ENCODE measurements around the gene SLC10A7. TPM values are rescaled to one million over a fixed set of nuclear protein-coding genes. Genes with fewer than 3 reads are reported as not detected.

The SLC10A7 gene, protein sequence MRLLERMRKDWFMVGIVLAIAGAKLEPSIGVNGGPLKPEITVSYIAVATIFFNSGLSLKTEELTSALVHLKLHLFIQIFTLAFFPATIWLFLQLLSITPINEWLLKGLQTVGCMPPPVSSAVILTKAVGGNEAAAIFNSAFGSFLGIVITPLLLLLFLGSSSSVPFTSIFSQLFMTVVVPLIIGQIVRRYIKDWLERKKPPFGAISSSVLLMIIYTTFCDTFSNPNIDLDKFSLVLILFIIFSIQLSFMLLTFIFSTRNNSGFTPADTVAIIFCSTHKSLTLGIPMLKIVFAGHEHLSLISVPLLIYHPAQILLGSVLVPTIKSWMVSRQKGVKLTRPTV
- total RNA-seq (2014; rRNA removed; shearing (Covaris generic)): 4.1 TPM in 2 replicates

DNA sequence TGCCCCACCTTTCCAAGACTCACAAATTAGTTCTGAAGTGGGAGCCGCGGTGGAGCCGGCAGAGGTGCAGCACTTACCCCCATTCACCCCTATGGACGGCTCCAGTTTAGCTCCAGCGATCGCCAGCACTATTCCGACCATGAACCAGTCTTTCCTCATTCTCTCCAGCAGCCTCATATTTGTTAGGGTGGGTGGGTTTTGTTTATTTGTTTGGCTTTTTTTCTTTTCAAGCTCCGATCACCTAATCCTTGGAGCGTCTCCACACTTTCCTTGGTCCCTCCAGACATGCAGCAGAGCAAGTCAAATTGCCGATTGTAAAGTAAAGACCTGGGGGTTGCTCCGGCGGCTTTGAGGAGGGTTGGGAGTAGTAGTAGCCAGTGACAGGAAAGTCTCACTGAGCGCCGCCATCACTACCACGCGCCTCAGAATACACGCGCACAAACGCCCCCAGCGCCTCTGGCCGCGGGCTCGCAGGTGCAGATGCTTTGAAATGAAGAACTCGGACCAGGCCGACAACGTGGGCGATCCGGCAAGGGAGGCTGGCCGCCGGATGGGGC lies at the start of gene SLC10A7:
Gene SLC10A7 (minus strand): TSS at position 400 of the 557 bp plus-strand sequence. CDS start 223 bp downstream, at position 177.
- peak; percentile 74 for DNase-seq (ENCODE audit: low spot score)

DNA sequence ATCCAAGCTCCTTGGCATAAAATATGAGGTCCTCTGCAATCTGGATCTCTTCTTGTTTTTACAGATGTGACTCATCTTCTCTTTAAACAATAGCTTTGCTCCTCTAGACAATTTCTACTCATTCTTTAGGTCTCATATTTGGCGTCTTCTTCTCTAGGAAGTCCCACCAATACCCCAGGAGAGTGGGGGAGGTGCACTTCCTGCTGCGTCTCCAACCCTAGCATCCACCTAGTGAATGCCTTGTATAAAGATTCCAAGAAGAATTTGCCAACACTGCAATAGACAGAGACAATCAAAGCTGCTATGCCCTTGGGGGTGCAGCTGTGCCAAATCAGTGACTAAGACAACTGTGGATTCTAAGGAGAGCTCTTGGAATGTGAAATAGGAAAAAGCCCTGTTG lies 45.7 kb upstream of the SLC10A7 start:
- no peak for DNase-seq (ENCODE audit: low spot score)

DNA sequence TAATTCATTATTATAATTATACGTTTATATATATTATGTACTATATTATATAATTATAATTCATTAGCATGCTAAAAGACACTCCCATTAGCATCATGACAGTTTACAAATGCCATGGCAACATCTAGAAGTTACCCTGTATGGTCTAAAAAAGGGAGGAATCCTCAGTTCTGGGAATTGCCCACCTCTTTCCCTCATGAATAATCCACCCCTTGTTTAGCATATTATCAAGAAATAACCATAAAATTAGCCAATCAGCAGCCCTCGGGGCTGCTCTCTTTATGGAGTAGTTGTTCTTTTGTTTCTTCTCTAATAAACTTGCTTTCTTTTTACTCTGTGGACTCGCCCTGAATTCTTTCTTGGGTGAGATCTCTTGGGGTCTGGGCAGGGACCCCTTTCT lies 42.8 kb upstream of the SLC10A7 start:
- no peak for DNase-seq (ENCODE audit: low spot score)

DNA sequence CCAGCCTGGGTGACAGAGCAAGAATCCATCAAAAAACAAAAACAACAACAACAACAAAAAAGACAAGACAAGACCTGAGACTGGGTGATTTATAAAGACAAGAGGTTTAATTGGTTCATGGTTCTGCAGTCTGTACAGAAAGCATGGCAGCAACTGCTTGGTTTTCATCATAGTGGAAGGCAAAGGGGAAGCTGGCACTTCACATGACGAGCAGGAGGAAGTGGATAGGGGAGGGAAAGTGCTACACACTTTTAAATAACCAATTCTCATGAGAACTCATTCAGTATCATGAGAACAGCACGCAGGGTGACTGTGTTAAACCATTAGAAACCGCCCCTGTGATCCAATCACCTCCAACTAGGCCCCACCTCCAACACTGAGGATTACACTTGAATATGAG lies 28.4 kb upstream of the SLC10A7 start:
- DNase-seq (ENCODE audit: low spot score): no peak

DNA sequence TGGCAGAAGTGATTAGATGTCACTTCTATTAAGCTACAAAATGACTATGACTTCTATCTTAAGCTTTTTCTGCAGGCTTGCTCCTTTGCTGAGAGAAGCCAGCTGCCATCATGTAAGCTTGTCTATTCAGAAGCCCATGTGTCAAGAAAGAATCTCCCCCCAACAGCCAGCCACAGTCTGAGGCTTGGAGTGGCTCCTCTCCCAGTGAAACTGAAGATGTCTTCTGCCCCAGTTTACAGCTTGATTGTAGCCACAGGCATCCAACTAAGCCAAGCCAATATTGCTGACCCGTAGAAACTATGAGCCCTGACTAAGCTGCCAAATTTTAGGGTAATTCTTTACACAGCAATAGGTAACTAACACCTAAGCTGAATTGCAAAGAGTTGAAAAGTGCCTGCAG lies 26.7 kb upstream of the SLC10A7 start:
- DNase-seq (ENCODE audit: low spot score): no peak

DNA sequence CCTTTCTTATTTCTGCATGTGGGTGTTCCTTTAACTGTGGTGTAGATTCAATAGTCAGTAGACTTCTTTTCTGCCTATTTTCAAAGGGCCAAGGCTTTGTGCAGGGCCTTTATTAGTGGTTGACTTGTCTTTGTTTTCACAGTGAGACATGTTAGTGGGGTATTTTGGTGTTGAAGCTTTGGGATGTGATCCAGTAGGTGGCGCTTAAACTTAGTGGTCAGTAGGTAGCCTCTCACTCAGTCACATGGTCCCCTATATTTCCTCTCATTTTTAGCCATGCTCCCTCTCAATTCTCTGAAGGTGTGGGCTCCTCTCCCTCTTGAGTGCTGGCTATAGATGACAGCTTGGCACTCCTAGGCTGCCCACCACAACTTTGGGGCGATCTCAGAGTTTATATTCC lies 23.4 kb upstream of the SLC10A7 start:
- peak; percentile 49 for DNase-seq (ENCODE audit: low spot score)

DNA sequence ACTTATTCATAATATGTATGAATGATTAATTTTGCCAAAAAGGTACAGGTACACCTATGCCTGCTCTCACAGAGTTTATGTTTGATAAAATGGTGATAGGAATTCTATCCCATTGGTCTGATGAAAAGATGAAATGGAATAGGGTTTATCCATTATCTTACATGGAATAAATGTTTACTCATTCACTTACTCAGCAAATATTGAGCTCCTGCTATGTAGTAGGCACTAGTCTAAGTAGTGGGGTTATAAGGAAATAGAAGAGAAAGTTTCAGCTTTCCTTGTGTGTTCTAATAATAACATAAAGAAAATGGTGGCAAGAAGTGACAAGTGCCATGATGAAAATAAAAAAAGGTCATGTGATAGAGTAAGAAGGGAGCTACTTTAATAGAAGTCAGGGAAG lies 12.4 kb upstream of the SLC10A7 start:
- no peak for DNase-seq (ENCODE audit: low spot score)

DNA sequence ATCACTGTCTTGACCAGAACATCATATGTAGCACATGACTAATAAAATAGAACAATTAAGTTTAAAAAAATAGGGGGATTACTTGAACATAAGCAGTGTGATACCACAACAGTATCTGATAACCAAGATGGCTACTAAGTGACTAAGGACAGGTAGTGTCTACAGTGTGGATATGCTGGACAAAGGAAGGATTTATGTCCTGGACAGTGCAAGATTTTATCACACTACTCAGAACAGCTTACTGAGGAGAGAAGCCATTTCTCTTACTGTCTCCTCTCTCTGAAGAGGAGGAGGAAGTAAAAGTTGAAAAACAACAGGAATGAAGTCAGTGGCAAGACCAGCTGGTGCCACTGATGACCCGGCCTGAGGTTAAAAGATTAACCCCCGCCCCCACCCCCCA lies 4.0 kb upstream of the SLC10A7 start:
- no peak for DNase-seq (ENCODE audit: low spot score)

DNA sequence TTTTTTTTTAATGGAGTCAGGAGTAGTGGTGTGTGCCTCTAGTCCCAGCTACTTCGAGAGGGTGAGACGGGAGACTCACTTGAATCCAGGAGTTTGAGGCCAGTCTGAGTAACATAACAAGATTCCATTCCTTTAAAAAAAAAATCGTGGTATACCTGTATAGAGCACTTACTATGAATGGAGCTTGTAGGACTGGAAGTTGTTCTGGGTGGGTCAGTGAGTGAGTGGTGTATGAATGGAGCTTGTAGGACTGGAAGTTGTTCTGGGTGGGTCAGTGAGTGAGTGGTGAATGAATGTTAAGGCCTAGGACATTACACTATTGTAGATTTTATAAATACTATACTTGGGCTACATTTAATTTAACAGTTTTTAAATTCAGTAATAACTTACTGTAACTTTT lies 2.9 kb upstream of the SLC10A7 start:
- DNase-seq (ENCODE audit: low spot score): peak; percentile 47

DNA sequence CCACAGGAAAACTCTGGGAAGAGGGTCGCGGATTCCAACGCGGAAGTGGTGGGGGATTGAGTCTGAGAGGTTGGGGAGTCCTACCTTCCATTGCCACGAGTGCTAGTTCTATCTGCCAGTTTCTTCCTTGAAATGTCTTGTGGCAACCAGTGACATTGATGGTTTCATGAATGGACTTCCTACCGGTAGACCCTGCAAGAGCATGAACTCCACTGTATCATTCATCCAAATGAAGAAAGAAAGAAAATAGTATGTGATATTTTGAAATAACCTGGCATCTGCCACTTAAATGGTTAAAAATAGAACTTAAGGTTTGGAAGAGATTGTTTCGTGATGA lies 1.1 kb upstream of the SLC10A7 start:
- peak; percentile 35 for DNase-seq (ENCODE audit: low spot score)

DNA sequence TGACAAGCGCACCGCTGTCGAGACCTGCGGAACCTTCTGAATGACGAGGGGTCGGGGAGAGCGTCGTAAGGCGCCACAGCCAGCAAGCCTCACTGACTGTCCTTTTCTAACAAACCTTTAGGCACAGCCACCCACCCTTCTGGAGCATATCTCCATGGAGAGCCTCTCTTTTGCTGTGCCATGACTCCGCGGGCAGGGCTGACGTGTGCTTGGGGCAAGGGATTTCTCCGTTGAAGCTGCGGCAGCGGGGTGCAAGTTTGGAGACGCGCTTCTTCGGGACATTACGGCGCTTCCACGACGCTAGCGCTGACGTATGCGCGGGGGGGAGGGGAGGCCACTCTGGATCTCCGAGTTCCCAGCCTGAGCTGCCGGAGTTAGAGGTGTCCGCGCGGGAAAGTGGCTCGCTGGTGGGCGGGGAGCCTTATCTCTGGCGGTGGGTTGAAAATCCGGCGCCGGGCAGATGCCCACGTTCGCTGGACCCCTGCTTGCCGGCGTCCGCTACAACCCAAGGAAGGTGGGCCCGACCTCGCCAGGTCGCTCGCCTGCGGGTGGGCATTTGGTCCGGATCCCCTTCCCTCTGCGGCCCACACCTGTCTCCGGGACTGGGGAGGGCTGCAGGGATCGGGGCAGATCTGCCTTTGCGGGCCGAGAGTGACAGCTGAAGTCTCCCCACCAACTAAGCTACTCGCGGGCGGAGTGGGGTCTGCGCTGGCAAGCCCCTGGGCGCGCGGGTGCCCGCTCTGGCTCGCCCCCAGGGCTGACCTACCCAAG lies 543 bp upstream of the SLC10A7 start:
- DNase-seq (ENCODE audit: low spot score): peak; percentile 79

DNA sequence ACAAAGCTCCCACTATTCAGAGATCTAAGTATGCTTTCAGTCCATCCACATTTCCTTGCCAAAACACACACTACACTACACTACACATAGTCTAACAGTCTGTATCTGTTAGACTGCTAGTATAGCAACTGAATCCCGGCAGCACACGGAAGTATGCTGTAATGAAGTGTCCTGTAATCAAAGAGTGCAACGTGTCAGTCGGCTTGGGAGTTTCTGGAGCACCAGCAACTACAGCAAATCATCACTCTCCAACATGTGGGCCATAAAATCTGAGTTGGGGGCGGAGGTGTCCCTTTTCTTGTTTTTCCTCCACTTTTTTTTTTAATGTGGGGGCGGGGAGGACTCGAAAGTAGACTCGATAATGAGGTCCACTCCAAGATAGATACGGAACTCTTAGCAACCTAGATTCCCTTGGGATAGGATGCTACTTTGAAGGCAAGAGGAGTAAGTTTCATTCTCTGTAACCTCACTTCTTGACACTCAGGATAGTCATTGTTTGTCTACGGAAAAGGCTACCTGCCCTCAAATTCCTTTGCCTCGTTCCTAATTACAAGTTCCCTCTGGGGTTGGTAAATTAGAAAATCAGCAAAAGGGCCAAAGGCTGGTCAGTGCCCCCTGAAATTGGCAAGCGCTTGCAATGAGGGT lies 722 bp downstream of the SLC10A7 start:
- DNase-seq (ENCODE audit: low spot score): peak; percentile 64

DNA sequence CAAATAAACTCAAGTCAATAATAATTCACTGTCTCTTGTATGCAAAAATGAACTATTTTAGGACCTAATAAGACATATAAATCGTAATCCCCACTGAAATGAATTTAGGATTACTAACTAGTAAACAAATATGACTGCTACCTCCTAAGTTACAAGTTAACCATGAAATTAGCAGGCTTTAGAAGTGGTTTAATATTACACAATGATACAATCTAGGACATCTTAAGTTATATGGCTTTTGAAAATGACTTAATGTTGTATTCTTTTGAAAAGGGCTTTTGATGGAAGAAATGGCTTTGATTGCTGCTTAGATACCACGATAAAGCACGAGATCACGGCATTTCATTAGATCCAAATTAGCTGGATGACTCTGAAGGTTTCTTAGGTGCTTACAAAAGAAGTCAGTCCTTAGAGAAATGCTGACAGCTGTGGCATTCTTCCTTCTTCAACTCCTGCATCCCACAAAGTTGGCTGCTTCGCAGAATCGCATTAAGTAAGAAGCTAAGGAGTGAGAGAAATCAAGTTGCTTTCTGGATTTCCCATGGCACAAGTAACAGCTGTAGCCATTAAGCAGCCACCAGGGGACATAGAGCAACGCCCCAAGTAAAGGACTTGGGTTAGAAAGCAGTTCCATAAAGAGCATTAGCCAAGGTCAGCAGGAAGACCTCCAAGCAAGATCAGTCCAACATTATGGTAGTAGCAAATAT lies 6.9 kb downstream of the SLC10A7 start:
- no peak for DNase-seq (ENCODE audit: low spot score)

DNA sequence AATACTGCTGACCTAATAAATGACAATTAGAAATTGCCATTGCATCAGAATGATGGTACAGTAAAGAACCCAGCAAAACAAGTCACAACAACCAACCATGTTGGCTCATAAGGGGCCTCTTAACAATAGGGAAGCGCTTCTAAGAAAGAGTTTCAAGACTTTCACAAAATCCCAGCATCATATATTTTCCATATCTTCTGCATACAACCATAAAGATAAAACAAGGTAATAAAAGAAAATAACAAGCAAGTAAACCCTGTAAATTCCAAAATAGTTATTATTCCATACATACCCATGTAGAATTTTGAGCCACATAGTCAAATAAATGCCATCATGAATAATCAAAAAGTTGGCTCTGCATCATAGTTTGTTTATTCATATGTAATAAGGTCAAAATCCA lies 8.2 kb downstream of the SLC10A7 start:
- no peak for DNase-seq (ENCODE audit: low spot score)

DNA sequence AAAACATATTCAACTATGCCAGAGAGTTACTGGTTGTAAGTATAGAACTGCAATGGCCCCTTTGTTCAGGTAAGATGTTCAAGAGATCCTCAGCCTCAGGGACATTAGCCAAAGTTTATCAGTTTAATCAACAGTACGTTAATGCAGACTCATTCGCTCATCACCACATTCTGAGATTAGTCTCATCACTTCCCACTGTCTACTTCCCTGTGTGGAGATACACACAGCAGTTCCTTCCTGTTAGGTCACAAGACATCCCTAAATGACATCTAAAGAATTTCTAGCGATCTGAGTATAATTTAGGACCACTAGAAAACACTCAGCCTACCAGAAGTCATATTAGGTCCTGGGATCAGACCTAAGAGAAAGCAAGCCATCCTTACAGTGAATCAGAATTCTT lies 10.4 kb downstream of the SLC10A7 start:
- no peak for DNase-seq (ENCODE audit: low spot score)

DNA sequence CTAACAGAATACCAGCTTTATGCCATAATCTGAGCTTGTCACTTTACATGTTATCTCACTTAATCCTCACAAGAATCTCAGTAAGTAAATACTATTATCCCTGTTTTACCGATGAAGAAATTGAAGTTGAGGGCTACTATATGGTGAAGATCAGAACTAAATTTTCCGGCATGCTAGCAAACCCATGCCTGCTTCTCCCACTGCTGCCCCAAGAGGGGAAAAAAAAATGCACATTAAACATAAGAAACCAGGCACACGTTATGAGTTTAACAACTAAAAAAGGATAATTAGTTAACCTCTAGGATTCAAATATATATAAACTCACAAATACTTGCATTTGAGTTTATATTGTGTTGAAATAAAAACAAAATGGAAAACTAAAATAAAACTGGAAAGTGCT lies 10.8 kb downstream of the SLC10A7 start:
- DNase-seq (ENCODE audit: low spot score): no peak

DNA sequence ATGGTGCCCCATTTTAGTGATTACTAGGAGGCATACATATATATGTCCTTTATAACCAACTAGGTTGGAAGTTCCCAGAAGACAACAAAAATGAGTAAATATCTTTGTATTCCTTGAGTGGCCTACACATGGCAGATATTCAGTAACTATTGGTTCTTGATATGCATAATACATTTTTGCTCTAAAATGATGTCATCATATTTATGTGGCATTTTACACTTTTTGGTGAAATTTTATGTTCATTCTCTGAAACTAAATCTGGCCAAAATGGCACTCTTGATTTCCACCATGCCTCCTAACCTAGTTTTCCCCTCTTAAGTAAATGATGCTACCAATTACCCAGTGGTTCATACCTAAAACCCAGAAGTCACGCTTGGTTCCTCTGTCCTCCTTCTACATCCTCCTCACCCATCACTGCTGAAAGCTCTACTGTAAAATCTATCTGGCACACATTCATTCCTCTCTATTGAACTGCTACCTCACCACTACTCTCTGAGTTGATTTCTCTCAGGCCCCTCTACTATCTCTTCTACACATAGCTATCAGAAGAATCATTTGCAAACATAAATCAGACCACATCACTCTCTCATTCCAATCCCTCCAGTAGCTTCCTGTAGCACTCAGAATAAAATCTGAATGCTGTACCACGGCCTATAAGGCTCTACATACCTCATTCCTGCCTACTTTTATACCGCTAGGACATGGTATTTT lies 13.4 kb downstream of the SLC10A7 start:
- DNase-seq (ENCODE audit: low spot score): no peak

DNA sequence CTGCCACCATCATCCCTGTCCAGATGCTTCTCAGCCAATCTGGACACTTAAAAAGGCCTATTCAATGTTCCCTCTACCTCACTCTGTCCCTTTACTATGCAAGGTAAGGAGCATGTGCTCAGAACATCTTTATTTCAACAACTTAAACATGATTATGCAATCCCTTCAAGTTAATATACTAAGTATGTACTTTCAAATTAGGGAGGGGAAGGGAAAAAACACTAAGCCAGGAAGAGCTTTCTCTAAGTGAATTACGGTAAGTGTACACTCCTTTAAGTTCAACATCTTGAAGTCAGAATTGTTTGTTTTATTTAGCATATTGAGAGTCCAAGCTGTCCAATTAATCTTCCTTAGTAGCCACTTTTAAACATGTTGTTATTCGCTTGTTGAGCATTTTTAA lies 14.1 kb downstream of the SLC10A7 start:
- DNase-seq (ENCODE audit: low spot score): no peak

DNA sequence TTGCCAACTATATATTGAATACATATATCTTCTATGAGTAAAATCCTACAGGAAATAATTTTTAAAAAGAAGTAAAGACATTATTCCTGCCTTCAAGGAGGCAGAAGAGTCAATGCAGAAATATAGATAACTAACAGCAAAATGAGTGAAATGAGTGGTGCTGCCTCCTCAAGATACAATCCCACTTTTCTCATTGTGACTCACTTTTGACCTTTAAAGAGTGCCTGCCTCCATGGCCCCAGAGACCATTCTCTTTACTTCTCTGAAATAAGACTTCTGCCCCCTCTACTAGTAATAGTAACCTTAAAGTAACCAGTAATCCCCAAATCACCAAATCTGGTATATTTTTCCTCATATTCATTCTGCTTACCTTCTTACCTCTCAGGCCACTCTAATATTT lies 15.5 kb downstream of the SLC10A7 start:
- no peak for DNase-seq (ENCODE audit: low spot score)

DNA sequence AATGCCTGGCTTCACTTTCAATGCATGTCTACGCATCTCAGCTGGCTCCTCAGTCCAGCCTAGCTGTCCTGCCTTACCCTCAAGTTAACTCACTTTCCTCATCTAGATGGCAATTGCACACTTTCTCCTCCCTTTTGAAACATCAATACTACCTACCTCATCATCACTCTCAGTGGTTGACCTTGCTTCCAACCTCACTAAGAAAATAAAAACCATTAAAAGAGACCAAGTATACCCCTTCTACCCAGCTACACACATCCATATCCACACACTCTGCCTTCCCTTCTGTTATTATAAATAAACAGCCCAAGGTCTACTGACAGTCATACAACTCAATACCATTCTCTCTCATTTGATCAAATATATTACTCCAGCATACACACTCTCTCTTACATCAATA lies 21.5 kb downstream of the SLC10A7 start:
- DNase-seq (ENCODE audit: low spot score): no peak

DNA sequence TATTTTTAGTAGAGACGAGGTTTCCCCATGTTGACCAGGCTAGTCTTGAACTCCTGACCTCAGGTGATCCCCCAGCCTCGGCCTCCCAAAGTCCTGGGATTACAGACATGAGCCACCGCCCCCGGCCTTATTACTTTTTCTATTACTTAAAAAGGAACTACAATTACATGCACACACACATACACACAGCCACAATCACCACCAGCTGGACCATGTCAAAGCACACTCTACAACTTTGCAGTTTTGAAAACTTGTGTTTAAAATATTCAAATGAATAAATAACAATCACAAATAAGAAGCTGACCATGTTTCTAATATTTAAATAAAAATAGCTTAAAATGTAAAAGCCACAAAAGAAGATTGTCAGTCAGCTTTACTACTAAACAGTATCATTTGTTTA lies 23.4 kb downstream of the SLC10A7 start:
- no peak for DNase-seq (ENCODE audit: low spot score)

Data from HT-29 (cell line).